Renal cortical epithelial cell (primary cell): ENCODE results near the gene RCC1. TPM values are rescaled to one million over a fixed set of nuclear protein-coding genes. Genes with fewer than 3 reads are reported as not detected.
"Not testable (repeated sequence)": the region's sequence is repeated elsewhere in the genome, so short reads cannot be mapped to it uniquely, and the experiment has no call there.

Experiments used
- DNase-seq: peaks from one replicate; pipeline ENCODE4 v3.0.0-alpha.2; 2011; ENCODE audit warnings: low read depth
- total RNA-seq: library from RNA; depleted of rRNA; stranded (reverse); fragments of >200 nt; gene quantifications from 2 replicates; pipeline ENCODE4 v1.2.3, GENCODE V29; 2014

The RCC1 gene
- total RNA-seq: 64.5 and 87.0 TPM in 2 replicates

- peak; percentile 99 for DNase-seq
Measured at GRCh38 chr1:28505406-28506187, at the start of gene RCC1. Gene RCC1, plus strand, starts transcription at chr1:28506043. Its CDS starts 23,824 bp downstream, at chr1:28529867.

GRCh38 chr1:28456078-28456477 lies 49.8 kb upstream of the RCC1 start:
- DNase-seq: peak; percentile 54

GRCh38 chr1:28457678-28458077 lies 48.2 kb upstream of the RCC1 start:
- DNase-seq: no peak

- DNase-seq: peak; percentile 38
Measured at GRCh38 chr1:28458237-28459228, 47.3 kb upstream of the RCC1 start.

GRCh38 chr1:28466226-28466778 lies 39.5 kb upstream of the RCC1 start:
- no peak for DNase-seq

- no peak for DNase-seq
Measured at GRCh38 chr1:28470146-28470545, 35.7 kb upstream of the RCC1 start.

GRCh38 chr1:28479497-28479896 lies 26.3 kb upstream of the RCC1 start:
- DNase-seq: not testable (repeated sequence)

- peak; percentile 47 for DNase-seq
Measured at GRCh38 chr1:28480308-28480707, 25.5 kb upstream of the RCC1 start.

- no peak for DNase-seq
Measured at GRCh38 chr1:28482138-28482537, 23.7 kb upstream of the RCC1 start.

- DNase-seq: no peak
Measured at GRCh38 chr1:28482702-28483101, 23.1 kb upstream of the RCC1 start.

GRCh38 chr1:28494737-28495136 lies 11.1 kb upstream of the RCC1 start:
- DNase-seq: no peak

- no peak for DNase-seq
Measured at GRCh38 chr1:28499553-28499952, 6.3 kb upstream of the RCC1 start.

GRCh38 chr1:28501925-28502324 lies 3.9 kb upstream of the RCC1 start:
- DNase-seq: no peak

- no peak for DNase-seq
Measured at GRCh38 chr1:28503117-28503516, 2.7 kb upstream of the RCC1 start.

- no peak for DNase-seq
Measured at GRCh38 chr1:28506907-28507246, 1.0 kb downstream of the RCC1 start.

- DNase-seq: no peak
Measured at GRCh38 chr1:28507247-28507645, 1.4 kb downstream of the RCC1 start.

GRCh38 chr1:28507646-28508434 lies 2.0 kb downstream of the RCC1 start:
- DNase-seq: no peak

- DNase-seq: no peak
Measured at GRCh38 chr1:28508435-28508754, 2.6 kb downstream of the RCC1 start.

- no peak for DNase-seq
Measured at GRCh38 chr1:28509705-28510272, 3.9 kb downstream of the RCC1 start.

GRCh38 chr1:28510273-28510969 lies 4.6 kb downstream of the RCC1 start:
- DNase-seq: no peak

- no peak for DNase-seq
Measured at GRCh38 chr1:28510970-28511440, 5.2 kb downstream of the RCC1 start.
